Panc1 (cell line): Measurements from ENCODE around the gene CHN1. TPM values are rescaled to one million over a fixed set of nuclear protein-coding genes. Genes with fewer than 3 reads are reported as not detected.

Experiments
- ATAC-seq: fragments of 200-7000 bp; cut with Tn5 transposase; 2 replicates; pipeline ENCODE4 v1.9.1; 2020; ENCODE audit warnings: mild to moderate bottlenecking, moderate library complexity
- BruUV-seq: library from RNA; stranded (reverse); fragments of 400-500 nt; replicated peaks from 2 replicates; lab custom pipeline; 2021; lab: Mats Ljungman, UMichigan
- CTCF ChIA-PET: fragments of 300-600 bp; sonication (Branson Sonifier 250); formaldehyde crosslinking; loops from one replicate; lab custom pipeline; 2022; ENCODE audit warnings: antibody characterized with exemption; lab: Charles Lee
- POLR2A ChIA-PET: fragments of 300-600 bp; sonication (Branson Sonifier 250); formaldehyde crosslinking; loops from one replicate; lab custom pipeline; 2022; ENCODE audit warnings: antibody characterized with exemption; lab: Charles Lee
- DNase-seq: peaks from one replicate; pipeline ENCODE4 v3.0.0-alpha.2; 2010; ENCODE audit warnings: low read depth, low spot score
- H3K27ac ChIP-seq: 2 replicates; pipeline ENCODE4 v1.5.1; 2011; ENCODE audit warnings: mild to moderate bottlenecking, low read length, inconsistent platforms
- H3K27me3 ChIP-seq: fragments of 200-500 bp; sonication (Bioruptor generic); 2 replicates; pipeline ENCODE4 v1.6.0; 2014; ENCODE audit warnings: low read length, inconsistent platforms; ENCODE audit not compliant: control insufficient read depth, insufficient read depth
- H3K36me3 ChIP-seq: fragments of 200-500 bp; sonication (Bioruptor generic); 2 replicates; pipeline ENCODE4 v1.5.1; 2014; ENCODE audit warnings: inconsistent platforms, mild to moderate bottlenecking, low read length, moderate library complexity; ENCODE audit not compliant: control insufficient read depth, insufficient read depth
- H3K4me1 ChIP-seq: 2 replicates; pipeline ENCODE4 v1.5.1; 2011; ENCODE audit warnings: inconsistent platforms, mild to moderate bottlenecking, low read length, moderate library complexity; ENCODE audit not compliant: control insufficient read depth, insufficient read depth
- H3K4me3 ChIP-seq, 2 experiments: 2 replicates each; pipeline ENCODE4 v1.5.1; 2011 to 2012; ENCODE audit warnings: low read depth in 2 of 2, low read length in 2 of 2, mild to moderate bottlenecking in 2 of 2, inconsistent platforms in 1 of 2, moderate library complexity in 1 of 2
- H3K9me3 ChIP-seq: fragments of 200-500 bp; sonication (Bioruptor generic); 2 replicates; pipeline ENCODE4 v1.5.1; 2014; ENCODE audit warnings: low read depth, mild to moderate bottlenecking, inconsistent platforms, low read length, moderate library complexity; ENCODE audit not compliant: control insufficient read depth, insufficient read depth
- POLR2AphosphoS5 ChIP-seq: IDR thresholded peaks from 2 replicates; pipeline ENCODE4 v1.6.1; 2012; ENCODE audit warnings: mild to moderate bottlenecking, low read depth, low read length, moderate library complexity
- SIN3A ChIP-seq: IDR thresholded peaks from 2 replicates; pipeline ENCODE4 v1.6.1; 2012; ENCODE audit warnings: low read depth, mild to moderate bottlenecking, low read length, moderate library complexity, borderline replicate concordance; ENCODE audit not compliant: insufficient read depth
- TCF7L2 ChIP-seq: IDR thresholded peaks from 2 replicates; pipeline ENCODE4 v1.6.1; 2011; ENCODE audit warnings: mild to moderate bottlenecking, low read depth, low read length, inconsistent platforms
- in situ Hi-C: cut with HindIII; loops from 2 replicates; pipeline ENCODE4 v1.10.0; 2016; ENCODE audit warnings: low sequenced_read_pairs, low pct_unique_long_range_greater_than_20kb
- intact Hi-C: fragments of 100-400 bp; cut with micrococcal nuclease; formaldehyde crosslinking; loops from one replicate; pipeline ENCODE4 v1.10.0; 2022; ENCODE audit not compliant: unreplicated experiment
- total RNA-seq: library from RNA; stranded (reverse); gene quantifications from one replicate; pipeline ENCODE4 v1.2.1, GENCODE V29; 2021; ENCODE audit not compliant: unreplicated experiment
- TF ChIP-seq, protein P1 (sequence below), 2 experiments: IDR thresholded peaks; 2 replicates each; pipeline ENCODE4 v1.6.1; 2011 to 2012; ENCODE audit warnings: low read depth in 2 of 2, control low read depth in 1 of 2, low read length in 1 of 2, mild to moderate bottlenecking in 1 of 2, moderate library complexity in 1 of 2; ENCODE audit not compliant: insufficient read depth in 1 of 2
- TF ChIP-seq, protein P2 (sequence below): fragments of 450-650 bp; IDR thresholded peaks from 2 replicates; pipeline ENCODE4 v1.5.1; 2017; ENCODE audit warnings: mild to moderate bottlenecking

The CHN1 gene
- total RNA-seq, 1 experiment from 2014 or later: 20.8 TPM

DNA sequence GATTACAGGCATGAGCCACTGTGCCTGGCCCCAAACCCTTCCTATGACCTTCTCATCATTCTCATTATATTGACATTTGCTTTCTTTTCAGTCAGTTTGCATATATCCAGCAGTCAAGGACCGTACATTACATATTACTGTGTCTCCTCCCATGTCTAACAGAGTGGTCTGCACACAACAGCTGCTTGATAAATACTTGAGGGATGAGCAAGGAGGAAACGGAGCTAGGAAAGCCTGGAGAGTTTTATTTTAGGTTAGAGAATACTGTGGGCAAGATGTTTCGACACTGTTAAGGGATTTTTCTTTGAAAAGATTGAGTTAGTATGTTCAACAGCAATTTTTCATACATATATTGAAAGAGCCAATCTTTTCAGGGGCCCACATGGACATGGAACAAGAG, 164.7 kb downstream of the CHN1 start:
- POLR2A ChIA-PET: interaction anchor here (0.7 kb wide), 1 partner anchor 150 kb away, joined by 3 read pairs; no protein-coding TSS in a partner anchor
- TF ChIP-seq, protein P1, sequence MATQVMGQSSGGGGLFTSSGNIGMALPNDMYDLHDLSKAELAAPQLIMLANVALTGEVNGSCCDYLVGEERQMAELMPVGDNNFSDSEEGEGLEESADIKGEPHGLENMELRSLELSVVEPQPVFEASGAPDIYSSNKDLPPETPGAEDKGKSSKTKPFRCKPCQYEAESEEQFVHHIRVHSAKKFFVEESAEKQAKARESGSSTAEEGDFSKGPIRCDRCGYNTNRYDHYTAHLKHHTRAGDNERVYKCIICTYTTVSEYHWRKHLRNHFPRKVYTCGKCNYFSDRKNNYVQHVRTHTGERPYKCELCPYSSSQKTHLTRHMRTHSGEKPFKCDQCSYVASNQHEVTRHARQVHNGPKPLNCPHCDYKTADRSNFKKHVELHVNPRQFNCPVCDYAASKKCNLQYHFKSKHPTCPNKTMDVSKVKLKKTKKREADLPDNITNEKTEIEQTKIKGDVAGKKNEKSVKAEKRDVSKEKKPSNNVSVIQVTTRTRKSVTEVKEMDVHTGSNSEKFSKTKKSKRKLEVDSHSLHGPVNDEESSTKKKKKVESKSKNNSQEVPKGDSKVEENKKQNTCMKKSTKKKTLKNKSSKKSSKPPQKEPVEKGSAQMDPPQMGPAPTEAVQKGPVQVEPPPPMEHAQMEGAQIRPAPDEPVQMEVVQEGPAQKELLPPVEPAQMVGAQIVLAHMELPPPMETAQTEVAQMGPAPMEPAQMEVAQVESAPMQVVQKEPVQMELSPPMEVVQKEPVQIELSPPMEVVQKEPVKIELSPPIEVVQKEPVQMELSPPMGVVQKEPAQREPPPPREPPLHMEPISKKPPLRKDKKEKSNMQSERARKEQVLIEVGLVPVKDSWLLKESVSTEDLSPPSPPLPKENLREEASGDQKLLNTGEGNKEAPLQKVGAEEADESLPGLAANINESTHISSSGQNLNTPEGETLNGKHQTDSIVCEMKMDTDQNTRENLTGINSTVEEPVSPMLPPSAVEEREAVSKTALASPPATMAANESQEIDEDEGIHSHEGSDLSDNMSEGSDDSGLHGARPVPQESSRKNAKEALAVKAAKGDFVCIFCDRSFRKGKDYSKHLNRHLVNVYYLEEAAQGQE (IDR thresholded peaks at IDR 0.05; ENCODE audit: insufficient read depth in 1 of 2, low read depth in 2 of 2, low read length in 1 of 2): no peak
- TF ChIP-seq TCF7L2 (no peak), POLR2AphosphoS5 (no peak), SIN3A (no peak)
- TF ChIP-seq, protein P2, sequence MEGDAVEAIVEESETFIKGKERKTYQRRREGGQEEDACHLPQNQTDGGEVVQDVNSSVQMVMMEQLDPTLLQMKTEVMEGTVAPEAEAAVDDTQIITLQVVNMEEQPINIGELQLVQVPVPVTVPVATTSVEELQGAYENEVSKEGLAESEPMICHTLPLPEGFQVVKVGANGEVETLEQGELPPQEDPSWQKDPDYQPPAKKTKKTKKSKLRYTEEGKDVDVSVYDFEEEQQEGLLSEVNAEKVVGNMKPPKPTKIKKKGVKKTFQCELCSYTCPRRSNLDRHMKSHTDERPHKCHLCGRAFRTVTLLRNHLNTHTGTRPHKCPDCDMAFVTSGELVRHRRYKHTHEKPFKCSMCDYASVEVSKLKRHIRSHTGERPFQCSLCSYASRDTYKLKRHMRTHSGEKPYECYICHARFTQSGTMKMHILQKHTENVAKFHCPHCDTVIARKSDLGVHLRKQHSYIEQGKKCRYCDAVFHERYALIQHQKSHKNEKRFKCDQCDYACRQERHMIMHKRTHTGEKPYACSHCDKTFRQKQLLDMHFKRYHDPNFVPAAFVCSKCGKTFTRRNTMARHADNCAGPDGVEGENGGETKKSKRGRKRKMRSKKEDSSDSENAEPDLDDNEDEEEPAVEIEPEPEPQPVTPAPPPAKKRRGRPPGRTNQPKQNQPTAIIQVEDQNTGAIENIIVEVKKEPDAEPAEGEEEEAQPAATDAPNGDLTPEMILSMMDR: no peak
- H3K27ac ChIP-seq: no peak overlapping the region
- ATAC-seq: no peak
- no peaks in the 10 kb centered on the region for H3K4me1 ChIP-seq
- no peaks in the 10 kb centered on the region for H3K9me3 ChIP-seq
- H3K4me3 ChIP-seq: no peak overlapping the region
- no TSS peak for BruUV-seq
- intact Hi-C loops: no loop called here
- in situ Hi-C loops: no loop called here
- no peaks in the 10 kb centered on the region for H3K36me3 ChIP-seq
- CTCF ChIA-PET: no interaction called here
- no peaks in the 10 kb centered on the region for H3K27me3 ChIP-seq
- DNase-seq: no peak

DNA sequence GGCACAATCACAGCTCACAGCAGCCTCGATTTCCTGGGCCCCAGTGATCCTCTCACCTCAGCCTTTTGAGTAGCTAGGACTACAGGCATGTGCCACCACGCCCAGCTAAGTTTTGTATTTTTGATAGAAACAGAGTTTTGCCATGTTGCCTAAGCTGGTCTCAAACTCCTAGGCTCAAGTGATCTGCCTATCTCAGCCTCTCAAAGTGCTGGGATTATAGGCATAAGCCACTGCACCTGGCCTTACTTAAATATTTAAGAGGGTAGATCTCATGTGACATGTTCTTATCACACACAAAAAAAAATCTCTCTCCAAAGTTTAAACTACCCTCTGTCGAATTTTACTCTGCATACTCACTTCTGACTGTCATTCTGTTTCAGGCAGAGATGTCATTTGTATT, 165.5 kb downstream of the CHN1 start:
- intact Hi-C loops: no loop called here
- POLR2A ChIA-PET: interaction anchor here (0.7 kb wide), 1 partner anchor 151 kb away, joined by 3 read pairs; no protein-coding TSS in a partner anchor

More for the DNA sequence above, 165.5 kb downstream of the CHN1 start:
- DNase-seq: no peak
- Histone ChIP-seq H3K4me3 (no peak overlapping the region), H3K27ac (no peak overlapping the region), H3K4me1 (no peaks in the 10 kb centered on the region), H3K9me3 (no peaks in the 10 kb centered on the region), H3K36me3 (no peaks in the 10 kb centered on the region), H3K27me3 (no peaks in the 10 kb centered on the region)
- CTCF ChIA-PET: no interaction called here
- in situ Hi-C loops: no loop called here
- TF ChIP-seq POLR2AphosphoS5 (no peak), SIN3A (no peak), TCF7L2 (no peak)
- TF ChIP-seq, protein P2: no peak
- TF ChIP-seq, protein P1 (IDR thresholded peaks at IDR 0.05; ENCODE audit: insufficient read depth in 1 of 2, low read depth in 2 of 2, low read length in 1 of 2): no peak
- BruUV-seq: no TSS peak
- no peak for ATAC-seq
